WTC11 (cell line): ENCODE measurements around the gene TBL1XR1.

ENCODE experiments used
- ESRRA ChIP-seq: sonication (generic); formaldehyde crosslinking; IDR thresholded peaks from 2 replicates; pipeline ENCODE4 v1.8.1; 2022; ENCODE audit warnings: mild to moderate bottlenecking, missing genetic modification reagents, borderline replicate concordance
- TEAD4 ChIP-seq: sonication (generic); formaldehyde crosslinking; IDR thresholded peaks from 2 replicates; pipeline ENCODE4 v1.8.0; 2022; ENCODE audit warnings: mild to moderate bottlenecking, missing genetic modification reagents
- TF ChIP-seq, protein P1 (sequence below): sonication (generic); formaldehyde crosslinking; IDR thresholded peaks from 2 replicates; pipeline ENCODE4 v1.8.1; 2023; ENCODE audit warnings: mild to moderate bottlenecking, missing genetic modification reagents
- TF ChIP-seq, protein P2 (sequence below): sonication (generic); formaldehyde crosslinking; IDR thresholded peaks from 2 replicates; pipeline ENCODE4 v1.8.1; 2023; ENCODE audit warnings: mild to moderate bottlenecking, missing genetic modification reagents, moderate library complexity
- TF ChIP-seq, protein P3 (sequence below): fragments of 200-600 bp; IDR thresholded peaks from 2 replicates; pipeline ENCODE4 v1.8.0; 2022; ENCODE audit warnings: antibody characterized with exemption

DNA sequence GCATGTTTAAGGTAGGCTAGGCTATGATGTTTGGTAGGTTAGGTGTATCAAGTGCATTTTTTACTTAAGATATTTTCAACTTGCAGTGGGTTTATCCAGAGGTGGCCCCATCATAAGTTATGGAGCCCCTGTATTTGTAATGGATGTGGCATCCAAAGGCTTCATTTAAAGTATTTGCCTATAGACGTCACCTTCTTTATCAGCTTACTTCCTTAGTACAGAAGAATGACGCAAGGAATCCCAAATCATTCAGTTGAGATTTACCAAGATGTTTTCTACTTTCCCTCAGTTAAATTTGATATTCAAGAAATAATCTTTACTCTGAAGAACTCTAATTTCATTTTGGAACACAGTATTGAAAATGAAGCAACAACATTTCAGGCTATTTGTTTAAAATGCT, 201.3 kb downstream of the TBL1XR1 start:
- TF ChIP-seq, protein P1, sequence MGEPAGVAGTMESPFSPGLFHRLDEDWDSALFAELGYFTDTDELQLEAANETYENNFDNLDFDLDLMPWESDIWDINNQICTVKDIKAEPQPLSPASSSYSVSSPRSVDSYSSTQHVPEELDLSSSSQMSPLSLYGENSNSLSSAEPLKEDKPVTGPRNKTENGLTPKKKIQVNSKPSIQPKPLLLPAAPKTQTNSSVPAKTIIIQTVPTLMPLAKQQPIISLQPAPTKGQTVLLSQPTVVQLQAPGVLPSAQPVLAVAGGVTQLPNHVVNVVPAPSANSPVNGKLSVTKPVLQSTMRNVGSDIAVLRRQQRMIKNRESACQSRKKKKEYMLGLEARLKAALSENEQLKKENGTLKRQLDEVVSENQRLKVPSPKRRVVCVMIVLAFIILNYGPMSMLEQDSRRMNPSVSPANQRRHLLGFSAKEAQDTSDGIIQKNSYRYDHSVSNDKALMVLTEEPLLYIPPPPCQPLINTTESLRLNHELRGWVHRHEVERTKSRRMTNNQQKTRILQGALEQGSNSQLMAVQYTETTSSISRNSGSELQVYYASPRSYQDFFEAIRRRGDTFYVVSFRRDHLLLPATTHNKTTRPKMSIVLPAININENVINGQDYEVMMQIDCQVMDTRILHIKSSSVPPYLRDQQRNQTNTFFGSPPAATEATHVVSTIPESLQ (CRISPR knock-in tag), result no peak
- TF ChIP-seq, protein P2, sequence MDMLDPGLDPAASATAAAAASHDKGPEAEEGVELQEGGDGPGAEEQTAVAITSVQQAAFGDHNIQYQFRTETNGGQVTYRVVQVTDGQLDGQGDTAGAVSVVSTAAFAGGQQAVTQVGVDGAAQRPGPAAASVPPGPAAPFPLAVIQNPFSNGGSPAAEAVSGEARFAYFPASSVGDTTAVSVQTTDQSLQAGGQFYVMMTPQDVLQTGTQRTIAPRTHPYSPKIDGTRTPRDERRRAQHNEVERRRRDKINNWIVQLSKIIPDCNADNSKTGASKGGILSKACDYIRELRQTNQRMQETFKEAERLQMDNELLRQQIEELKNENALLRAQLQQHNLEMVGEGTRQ (CRISPR knock-in tag), result no peak
- no peak for TF ChIP-seq TEAD4 (CRISPR knock-in tag)
- TF ChIP-seq, protein P3, sequence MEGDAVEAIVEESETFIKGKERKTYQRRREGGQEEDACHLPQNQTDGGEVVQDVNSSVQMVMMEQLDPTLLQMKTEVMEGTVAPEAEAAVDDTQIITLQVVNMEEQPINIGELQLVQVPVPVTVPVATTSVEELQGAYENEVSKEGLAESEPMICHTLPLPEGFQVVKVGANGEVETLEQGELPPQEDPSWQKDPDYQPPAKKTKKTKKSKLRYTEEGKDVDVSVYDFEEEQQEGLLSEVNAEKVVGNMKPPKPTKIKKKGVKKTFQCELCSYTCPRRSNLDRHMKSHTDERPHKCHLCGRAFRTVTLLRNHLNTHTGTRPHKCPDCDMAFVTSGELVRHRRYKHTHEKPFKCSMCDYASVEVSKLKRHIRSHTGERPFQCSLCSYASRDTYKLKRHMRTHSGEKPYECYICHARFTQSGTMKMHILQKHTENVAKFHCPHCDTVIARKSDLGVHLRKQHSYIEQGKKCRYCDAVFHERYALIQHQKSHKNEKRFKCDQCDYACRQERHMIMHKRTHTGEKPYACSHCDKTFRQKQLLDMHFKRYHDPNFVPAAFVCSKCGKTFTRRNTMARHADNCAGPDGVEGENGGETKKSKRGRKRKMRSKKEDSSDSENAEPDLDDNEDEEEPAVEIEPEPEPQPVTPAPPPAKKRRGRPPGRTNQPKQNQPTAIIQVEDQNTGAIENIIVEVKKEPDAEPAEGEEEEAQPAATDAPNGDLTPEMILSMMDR, result no peak
- TF ChIP-seq ESRRA, result no peak
